ENCODE results near the gene GUCD1. TPM values are rescaled to one million over a fixed set of nuclear protein-coding genes. Genes with fewer than 3 reads are reported as not detected.
"Not testable (repeated sequence)": the region's sequence is repeated elsewhere in the genome, so short reads cannot be mapped to it uniquely, and the experiment has no call there.

GUCD1 gene
- polyA plus RNA-seq, 4 donors, result 147 to 494 (median 314) TPM

DNA sequence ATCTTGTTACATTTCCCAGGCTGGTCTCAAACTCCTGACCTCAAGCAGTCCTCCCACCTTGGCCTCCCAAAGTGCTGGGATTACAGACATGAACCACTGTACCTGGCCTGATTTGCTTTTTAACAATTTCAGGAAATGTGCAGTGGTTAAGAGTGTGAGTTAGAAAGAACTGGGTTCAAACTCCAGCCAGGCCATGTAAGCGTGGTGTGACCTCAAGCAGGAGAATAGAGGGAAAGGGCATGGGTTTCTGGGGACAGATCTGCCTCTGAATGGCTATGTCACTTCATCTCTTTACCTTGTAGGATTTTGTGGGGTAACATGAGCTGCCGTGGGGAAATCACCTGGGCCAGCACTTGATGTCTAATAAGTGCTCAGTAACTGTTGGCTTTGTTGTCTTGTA is 10.1 kb upstream of the GUCD1 start:
- H3K27ac ChIP-seq (ENCODE audit: low read depth in 1 of 3, low read length in 2 of 3), result peak overlapping the region in 1 of 3 donors; percentile 65
- no peak for FAIRE-seq
- no peak overlapping the region for H3K4me3 ChIP-seq (ENCODE audit: low read depth in 1 of 3, low read length in 3 of 3)
- DNase-seq, result no peak
- no peaks in the 10 kb centered on the region for H3K27me3 ChIP-seq (ENCODE audit: control insufficient read depth in 3 of 3, insufficient read depth in 3 of 3, low read length in 3 of 3)
- H3K9me3 ChIP-seq (ENCODE audit: control insufficient read depth in 2 of 2, insufficient read depth in 1 of 2, low read depth in 1 of 2, low read length in 1 of 2), result no peaks in the 10 kb centered on the region
- peaks cover 11 to 67% (median 14%) of the 10 kb centered on the region in 3 donors for H3K36me3 ChIP-seq (ENCODE audit: control insufficient read depth in 3 of 3, insufficient read depth in 2 of 3, low read depth in 1 of 3, low read length in 3 of 3)
- whole genome bisulfite sequencing, 3 donors, result 70 to 79% (median 77%) methylated on average over 2 of the region's 2 CpGs
- H3K4me1 ChIP-seq (ENCODE audit: control insufficient read depth in 3 of 3, insufficient read depth in 2 of 3, low read depth in 1 of 3, low read length in 2 of 3), result peaks cover 0 to 19% (median 4%) of the 10 kb centered on the region in 3 donors

DNA sequence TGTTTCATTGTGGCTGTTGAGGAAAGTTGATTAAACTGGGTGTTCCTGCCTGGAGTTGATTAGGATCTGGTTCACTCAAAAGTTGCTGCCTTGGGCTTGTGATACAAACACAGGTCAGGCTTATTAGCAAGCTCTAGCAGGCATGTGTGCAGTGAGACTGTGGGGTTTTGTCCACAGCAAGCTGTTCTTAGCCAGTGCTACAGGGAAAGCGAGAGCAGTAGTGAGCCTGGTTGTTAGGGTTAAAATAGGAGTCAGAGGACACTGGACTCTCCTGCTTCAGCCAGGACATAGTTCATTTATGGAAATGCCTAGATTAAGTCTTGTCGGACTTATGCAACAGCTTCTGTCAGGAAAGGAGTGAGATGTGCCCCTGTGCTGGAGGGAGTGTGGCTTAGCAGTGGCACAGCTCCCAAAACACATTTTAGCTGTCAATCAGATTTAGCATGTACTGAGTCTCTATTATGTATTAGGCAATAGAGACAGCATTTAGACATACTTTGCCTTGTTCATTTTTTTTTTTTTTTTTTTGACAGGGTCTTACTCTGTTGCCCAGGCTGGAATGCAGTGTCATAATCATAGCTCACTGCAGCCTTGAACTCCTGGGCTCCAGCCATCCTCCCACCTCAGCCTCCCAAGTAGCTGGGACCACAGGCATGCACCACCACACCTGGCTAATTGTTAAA is 9.6 kb upstream of the GUCD1 start:
- Histone ChIP-seq H3K27me3 (ENCODE audit: control insufficient read depth in 3 of 3, insufficient read depth in 3 of 3, low read length in 3 of 3) (no peaks in the 10 kb centered on the region), H3K36me3 (ENCODE audit: control insufficient read depth in 3 of 3, insufficient read depth in 2 of 3, low read depth in 1 of 3, low read length in 3 of 3) (peaks cover 9 to 63% (median 11%) of the 10 kb centered on the region in 3 donors), H3K4me3 (ENCODE audit: low read depth in 1 of 3, low read length in 3 of 3) (no peak overlapping the region), H3K9me3 (ENCODE audit: control insufficient read depth in 2 of 2, insufficient read depth in 1 of 2, low read depth in 1 of 2, low read length in 1 of 2) (no peaks in the 10 kb centered on the region), H3K4me1 (ENCODE audit: control insufficient read depth in 3 of 3, insufficient read depth in 2 of 3, low read depth in 1 of 3, low read length in 2 of 3) (peaks cover 2 to 19% (median 4%) of the 10 kb centered on the region in 3 donors), H3K27ac (ENCODE audit: low read depth in 1 of 3, low read length in 2 of 3) (peak overlapping the region in 1 of 3 donors; percentile 69)
- WGBS, 3 donors, result 58 to 66% (median 62%) methylated on average over 2 of the region's 2 CpGs
- DNase-seq (peak; percentile 36 to 51), FAIRE-seq (no peak)

DNA sequence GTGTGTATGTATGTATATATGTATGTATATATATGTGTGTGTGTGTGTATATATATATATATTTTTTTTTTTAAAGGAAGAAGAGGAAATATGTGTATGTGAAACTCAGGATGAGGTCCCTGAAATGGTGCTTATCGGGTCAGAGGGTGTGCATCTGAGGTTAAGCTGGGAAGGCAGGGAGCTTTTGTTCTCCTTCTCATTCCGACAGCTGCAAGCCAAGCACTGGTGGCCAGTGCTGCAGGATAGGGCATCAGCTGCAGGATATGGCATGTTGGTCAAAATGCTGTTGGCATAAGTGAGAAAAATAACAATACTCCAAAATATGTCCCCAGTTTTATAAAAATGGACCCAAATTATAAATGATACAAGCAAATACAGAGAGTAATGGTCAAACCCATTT is 8.3 kb upstream of the GUCD1 start:
- no peak for DNase-seq

DNA sequence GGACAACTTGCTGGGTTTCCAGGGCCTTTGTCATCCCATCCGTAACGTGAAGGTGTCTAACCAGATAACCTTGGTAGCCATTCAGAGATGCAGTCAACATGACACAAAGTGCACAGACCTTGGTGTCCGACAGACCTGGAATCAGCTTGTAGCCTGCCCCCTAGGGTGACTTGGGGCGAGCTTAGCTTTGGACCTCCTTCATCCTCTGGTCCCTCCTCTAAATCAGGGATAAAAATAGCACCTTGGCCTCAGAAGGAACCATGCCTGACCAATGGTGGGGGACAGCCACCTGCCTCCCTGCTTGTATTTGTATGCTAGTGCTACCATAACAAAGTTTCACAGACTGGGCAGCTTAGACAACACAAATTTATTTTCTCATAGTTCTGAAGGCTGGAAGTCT is 4.5 kb upstream of the GUCD1 start:
- Histone ChIP-seq H3K27me3 (ENCODE audit: control insufficient read depth in 3 of 3, insufficient read depth in 3 of 3, low read length in 3 of 3) (no peaks in the 10 kb centered on the region), H3K27ac (ENCODE audit: low read depth in 1 of 3, low read length in 2 of 3) (no peak overlapping the region), H3K9me3 (ENCODE audit: control insufficient read depth in 2 of 2, insufficient read depth in 1 of 2, low read depth in 1 of 2, low read length in 1 of 2) (no peaks in the 10 kb centered on the region), H3K36me3 (ENCODE audit: control insufficient read depth in 3 of 3, insufficient read depth in 2 of 3, low read depth in 1 of 3, low read length in 3 of 3) (peaks cover 8 to 32% (median 15%) of the 10 kb centered on the region in 3 donors), H3K4me1 (ENCODE audit: control insufficient read depth in 3 of 3, insufficient read depth in 2 of 3, low read depth in 1 of 3, low read length in 2 of 3) (peaks cover 2 to 16% (median 6%) of the 10 kb centered on the region in 3 donors), H3K4me3 (ENCODE audit: low read depth in 1 of 3, low read length in 3 of 3) (no peak overlapping the region)
- FAIRE-seq (no peak), DNase-seq (no peak)
- WGBS, 3 donors, result 62 to 71% (median 63%) methylated on average over 4 of the region's 4 CpGs

More for the DNA sequence above, 8.3 kb upstream of the GUCD1 start:
- Histone ChIP-seq H3K27me3 (ENCODE audit: control insufficient read depth in 3 of 3, insufficient read depth in 3 of 3, low read length in 3 of 3) (no peaks in the 10 kb centered on the region), H3K4me1 (ENCODE audit: control insufficient read depth in 3 of 3, insufficient read depth in 2 of 3, low read depth in 1 of 3, low read length in 2 of 3) (peaks cover 2 to 19% (median 6%) of the 10 kb centered on the region in 3 donors), H3K9me3 (ENCODE audit: control insufficient read depth in 2 of 2, insufficient read depth in 1 of 2, low read depth in 1 of 2, low read length in 1 of 2) (no peaks in the 10 kb centered on the region), H3K27ac (ENCODE audit: low read depth in 1 of 3, low read length in 2 of 3) (no peak overlapping the region), H3K36me3 (ENCODE audit: control insufficient read depth in 3 of 3, insufficient read depth in 2 of 3, low read depth in 1 of 3, low read length in 3 of 3) (peaks cover 8 to 61% (median 18%) of the 10 kb centered on the region in 3 donors), H3K4me3 (ENCODE audit: low read depth in 1 of 3, low read length in 3 of 3) (no peak overlapping the region)
- FAIRE-seq, result no peak
- WGBS, 3 donors, result 77 to 92% (median 85%) methylated on average over 2 of the region's 2 CpGs

DNA sequence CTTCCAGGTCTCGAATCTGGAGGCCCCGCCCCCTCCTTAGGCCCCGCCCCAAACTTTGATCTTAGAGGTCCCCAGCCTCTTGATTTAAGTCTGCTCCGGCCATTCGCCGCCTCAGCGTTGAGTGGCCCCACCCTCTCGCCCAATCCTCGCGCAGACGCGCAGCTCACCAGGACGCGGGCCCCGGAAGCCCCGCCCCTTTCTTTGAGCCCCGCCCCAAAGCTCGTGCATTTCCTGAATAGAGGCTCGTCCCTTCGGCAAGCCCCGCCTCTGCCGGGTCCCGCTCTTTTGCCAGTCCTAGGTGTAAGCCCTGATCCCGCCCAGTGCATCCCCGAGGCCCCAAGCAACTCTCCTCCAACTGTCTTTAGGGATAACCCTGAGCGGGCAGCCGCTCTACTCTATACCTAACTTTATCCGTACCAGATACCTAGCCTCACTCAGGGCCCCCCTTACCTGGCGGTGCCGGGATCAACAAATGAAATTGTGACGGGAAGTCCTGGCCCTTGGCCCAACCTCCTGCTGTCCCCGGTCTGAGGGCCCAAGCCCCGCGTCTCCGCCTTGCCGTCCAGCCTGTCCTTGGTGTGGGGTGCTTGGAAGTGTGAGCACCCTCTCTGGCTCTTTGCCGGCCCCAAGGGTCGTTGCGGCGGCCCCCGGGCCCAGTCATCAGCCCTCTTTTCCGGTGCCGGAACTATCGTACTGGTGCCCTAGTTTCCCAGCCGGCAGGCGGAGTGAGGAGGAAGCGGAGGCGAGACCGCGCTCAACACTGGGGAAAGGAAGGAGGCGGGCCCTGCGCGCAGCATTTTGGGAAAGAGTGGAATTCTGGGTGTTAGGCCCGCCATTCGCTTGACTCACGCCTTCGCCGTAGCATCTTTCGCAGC is 464 bp upstream of the GUCD1 start, which contains the start of gene SNRPD3:
TSS of gene SNRPD3 (plus strand) at position 835 of the 875 bp plus-strand sequence. CDS start 1,676 bp downstream, outside the sequence.
- Histone ChIP-seq H3K9me3 (ENCODE audit: control insufficient read depth in 2 of 2, insufficient read depth in 1 of 2, low read depth in 1 of 2, low read length in 1 of 2) (no peaks in the 10 kb centered on the region), H3K4me3 (ENCODE audit: low read depth in 1 of 3, low read length in 3 of 3) (peak within 1 kb of the TSS; percentile 77 to 91 (median 87)), H3K4me1 (ENCODE audit: control insufficient read depth in 3 of 3, insufficient read depth in 2 of 3, low read depth in 1 of 3, low read length in 2 of 3) (peaks cover 11 to 41% (median 13%) of the 10 kb centered on the region in 3 donors), H3K36me3 (ENCODE audit: control insufficient read depth in 3 of 3, insufficient read depth in 2 of 3, low read depth in 1 of 3, low read length in 3 of 3) (peaks cover 12 to 36% (median 13%) of the 10 kb centered on the region in 3 donors), H3K27ac (ENCODE audit: low read depth in 1 of 3, low read length in 2 of 3) (peak within 1 kb of the TSS; percentile 93 to 99 (median 96)), H3K27me3 (ENCODE audit: control insufficient read depth in 3 of 3, insufficient read depth in 3 of 3, low read length in 3 of 3) (no peaks in the 10 kb centered on the region)
- WGBS, 3 donors, result 0% methylated on average over 48 to 59 of the region's 59 CpGs
- no peak for FAIRE-seq
- DNase-seq, result peak; percentile 99 to 100

DNA sequence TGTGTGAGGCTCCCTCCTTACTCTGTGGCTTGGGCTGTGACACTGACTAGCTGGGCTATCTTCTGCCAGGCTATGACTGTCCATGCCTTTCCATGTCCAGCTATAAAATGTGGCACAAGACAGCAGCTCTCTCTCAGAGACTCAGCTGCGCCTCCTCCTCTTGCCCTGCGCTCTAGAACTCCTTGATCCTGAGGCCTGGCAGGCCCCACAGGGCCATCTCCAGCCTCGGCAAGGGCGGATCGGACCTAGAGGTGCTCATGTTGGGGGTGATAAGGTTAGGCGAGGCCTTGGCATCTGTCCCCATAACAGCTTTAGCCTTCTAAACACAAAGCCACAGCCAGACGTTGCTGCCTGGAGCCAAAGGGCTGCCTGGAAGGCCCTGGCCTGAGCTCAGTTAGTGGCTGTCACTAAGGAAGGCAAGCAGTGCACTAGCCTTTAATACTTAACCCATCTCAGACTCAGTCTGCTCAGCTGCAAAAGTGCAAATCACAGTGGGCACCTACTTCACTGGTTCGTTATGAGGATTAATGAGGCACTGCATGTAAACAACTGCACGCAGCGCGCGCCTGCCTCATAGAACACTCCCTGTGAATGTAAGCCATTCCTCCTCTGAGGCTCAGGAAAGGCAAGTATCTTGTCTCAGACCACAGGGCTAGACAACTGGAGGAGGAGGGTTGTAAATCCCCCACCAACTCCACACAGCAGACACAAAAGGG is 1.2 kb downstream of the GUCD1 start:
- peak overlapping the region; percentile 67 to 91 (median 87) for H3K4me3 ChIP-seq (ENCODE audit: low read depth in 1 of 3, low read length in 3 of 3)
- 13 to 34% (median 22%) methylated on average over 11 to 12 of the region's 12 CpGs for WGBS, 3 donors
- no peaks in the 10 kb centered on the region for H3K27me3 ChIP-seq (ENCODE audit: control insufficient read depth in 3 of 3, insufficient read depth in 3 of 3, low read length in 3 of 3)
- no peaks in the 10 kb centered on the region for H3K9me3 ChIP-seq (ENCODE audit: control insufficient read depth in 2 of 2, insufficient read depth in 1 of 2, low read depth in 1 of 2, low read length in 1 of 2)
- peaks cover 16 to 56% (median 17%) of the 10 kb centered on the region in 3 donors for H3K4me1 ChIP-seq (ENCODE audit: control insufficient read depth in 3 of 3, insufficient read depth in 2 of 3, low read depth in 1 of 3, low read length in 2 of 3)
- peaks cover 4 to 46% (median 8%) of the 10 kb centered on the region in 3 donors for H3K36me3 ChIP-seq (ENCODE audit: control insufficient read depth in 3 of 3, insufficient read depth in 2 of 3, low read depth in 1 of 3, low read length in 3 of 3)
- no peak for FAIRE-seq
- DNase-seq, result peak; percentile 69 to 73
- peak overlapping the region; percentile 86 to 99 (median 93) for H3K27ac ChIP-seq (ENCODE audit: low read depth in 1 of 3, low read length in 2 of 3)

DNA sequence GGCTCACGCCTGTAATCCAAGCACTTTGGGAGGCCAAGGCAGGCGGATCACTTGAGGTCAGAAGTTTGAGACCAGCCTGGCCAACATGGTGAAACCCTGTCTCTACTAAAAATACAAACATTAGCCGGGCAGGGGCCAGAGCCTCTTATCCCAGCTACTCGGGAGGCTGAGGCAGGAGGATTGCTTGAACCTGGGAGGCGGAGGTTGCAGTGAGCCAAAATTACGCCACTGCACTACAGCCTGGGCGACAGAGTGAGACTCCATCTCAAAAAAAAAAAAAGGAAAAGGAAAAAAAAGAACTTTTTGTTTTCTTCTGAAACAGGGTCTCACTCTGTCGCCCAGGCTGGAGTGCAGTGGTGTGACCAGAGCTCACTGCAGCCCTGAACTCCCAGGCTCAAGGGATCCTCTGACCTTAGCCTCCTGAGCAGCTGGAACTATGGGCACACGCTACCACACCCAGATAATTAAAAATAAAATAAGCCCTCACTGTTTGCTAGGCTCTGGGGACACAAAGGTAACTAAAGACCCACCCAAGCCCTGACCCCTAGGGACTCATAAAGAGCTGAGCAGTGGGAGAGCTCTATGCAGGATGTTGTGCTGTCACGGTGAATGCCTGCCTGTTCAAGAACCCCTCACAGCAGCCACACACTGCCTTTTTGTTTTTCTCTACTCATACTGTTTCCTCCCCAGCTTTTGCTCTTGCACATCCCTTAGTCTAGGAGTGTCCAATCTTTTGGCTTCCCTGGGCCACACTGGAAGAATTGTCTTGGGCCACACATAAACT is 2.2 kb downstream of the GUCD1 start:
- H3K36me3 ChIP-seq (ENCODE audit: control insufficient read depth in 3 of 3, insufficient read depth in 2 of 3, low read depth in 1 of 3, low read length in 3 of 3), result peaks cover 10 to 52% (median 13%) of the 10 kb centered on the region in 3 donors
- H3K27me3 ChIP-seq (ENCODE audit: control insufficient read depth in 3 of 3, insufficient read depth in 3 of 3, low read length in 3 of 3); FAIRE-seq; H3K9me3 ChIP-seq (ENCODE audit: control insufficient read depth in 2 of 2, insufficient read depth in 1 of 2, low read depth in 1 of 2, low read length in 1 of 2): not testable (repeated sequence)
- DNase-seq, result peak; percentile 34 to 65
- H3K4me3 ChIP-seq (ENCODE audit: low read depth in 1 of 3, low read length in 3 of 3), result peak overlapping the region in 2 of 3 donors; percentile 67 to 91
- WGBS, 3 donors, result 65 to 78% (median 77%) methylated on average over 10 of the region's 10 CpGs
- peaks cover 17 to 56% (median 18%) of the 10 kb centered on the region in 3 donors for H3K4me1 ChIP-seq (ENCODE audit: control insufficient read depth in 3 of 3, insufficient read depth in 2 of 3, low read depth in 1 of 3, low read length in 2 of 3)
- H3K27ac ChIP-seq (ENCODE audit: low read depth in 1 of 3, low read length in 2 of 3), result peak overlapping the region; percentile 86 to 99 (median 93)
